Hematopoietic multipotent progenitor cell treated with erythropoietin and hydrocortisone succinate and interleukin-3 and kit ligand, for 4 days (in vitro differentiated cells): ENCODE results near the gene CA6.
"Not testable (repeated sequence)": the region's sequence is repeated elsewhere in the genome, so short reads cannot be mapped to it uniquely, and the experiment has no call there.

Experiments used
- DNase-seq: peaks from one replicate; pipeline ENCODE4 v3.0.0-alpha.2; 2015

Gene CA6

GRCh38 chr1:9006956-9007615, 61.4 kb downstream of the CA6 start:
- no peak for DNase-seq

- no peak for DNase-seq
These were observed 62.6 kb downstream of the CA6 start for GRCh38 chr1:9008236-9008635.

- peak; percentile 56 for DNase-seq
These were observed 64.0 kb downstream of the CA6 start for GRCh38 chr1:9009438-9010370.

GRCh38 chr1:9010781-9011323, 65.2 kb downstream of the CA6 start:
- no peak for DNase-seq

- no peak for DNase-seq
These were observed 68.2 kb downstream of the CA6 start for GRCh38 chr1:9013819-9014218.

- no peak for DNase-seq
These were observed 69.1 kb downstream of the CA6 start for GRCh38 chr1:9014475-9015375.

- DNase-seq: no peak
These were observed 70.8 kb downstream of the CA6 start for GRCh38 chr1:9016455-9016854.

- no peak for DNase-seq
These were observed 72.7 kb downstream of the CA6 start for GRCh38 chr1:9018333-9018732.

- DNase-seq: peak; percentile 12
These were observed 74.2 kb downstream of the CA6 start for GRCh38 chr1:9019896-9020295.

- DNase-seq: no peak
These were observed 74.6 kb downstream of the CA6 start for GRCh38 chr1:9020305-9020704.

- not testable (repeated sequence) for DNase-seq
These were observed 76.5 kb downstream of the CA6 start for GRCh38 chr1:9022026-9022738.

GRCh38 chr1:9022773-9023172, 77.1 kb downstream of the CA6 start:
- no peak for DNase-seq
